RWPE2 (cell line): ENCODE data around the gene NMS.

ENCODE experiments used
- ATAC-seq: fragments of 200-7000 bp; cut with Tn5 transposase; 3 replicates; pipeline ENCODE4 v1.9.1; 2021; ENCODE audit warnings: low read depth
- DNase-seq: peaks from one replicate; pipeline ENCODE4 v3.0.0-alpha.2; 2020; ENCODE audit warnings: low spot score
- H3K27ac ChIP-seq: fragments of 450-650 bp; 2 replicates; pipeline ENCODE4 v1.5.1; 2017; ENCODE audit warnings: mild to moderate bottlenecking; ENCODE audit not compliant: poor library complexity, severe bottlenecking
- H3K27me3 ChIP-seq: fragments of 250-450 bp; sonication (Bioruptor Pico); 2 replicates; pipeline ENCODE4 v1.5.1; 2021; ENCODE audit warnings: mild to moderate bottlenecking, moderate library complexity; ENCODE audit not compliant: insufficient read depth, poor library complexity, severe bottlenecking
- H3K36me3 ChIP-seq: fragments of 250-450 bp; sonication (Bioruptor Pico); 2 replicates; pipeline ENCODE4 v1.5.1; 2020; ENCODE audit warnings: low read depth, mild to moderate bottlenecking, moderate library complexity
- H3K4me1 ChIP-seq: fragments of 250-450 bp; sonication (Bioruptor Pico); 2 replicates; pipeline ENCODE4 v1.5.1; 2021; ENCODE audit warnings: mild to moderate bottlenecking, moderate library complexity; ENCODE audit not compliant: insufficient read depth, poor library complexity, severe bottlenecking
- H3K4me3 ChIP-seq: fragments of 250-450 bp; sonication (Bioruptor Pico); 2 replicates; pipeline ENCODE4 v1.5.1; 2021; ENCODE audit warnings: mild to moderate bottlenecking, moderate library complexity; ENCODE audit not compliant: severe bottlenecking
- H3K9me3 ChIP-seq: fragments of 250-450 bp; sonication (Bioruptor Pico); 2 replicates; pipeline ENCODE4 v1.5.1; 2021; ENCODE audit warnings: mild to moderate bottlenecking, moderate library complexity; ENCODE audit not compliant: severe bottlenecking
- CTCF ChIP-seq: fragments of 450-650 bp; IDR thresholded peaks from one replicate; pipeline ENCODE4 v1.5.1; 2017; ENCODE audit warnings: mild to moderate bottlenecking, moderate library complexity; ENCODE audit not compliant: poor library complexity, severe bottlenecking

NMS gene

GRCh38 chr2:100482741-100483140, 12.5 kb downstream of the NMS start:
- Histone ChIP-seq H3K27me3 (peaks cover 7% of the 10 kb centered on the region), H3K27ac (no peak overlapping the region), H3K4me3 (no peak overlapping the region), H3K36me3 (no peaks in the 10 kb centered on the region), H3K9me3 (no peaks in the 10 kb centered on the region), H3K4me1 (no peaks in the 10 kb centered on the region)
- no peak for ATAC-seq
- DNase-seq, result no peak
- TF ChIP-seq CTCF, result no peak

DNA sequence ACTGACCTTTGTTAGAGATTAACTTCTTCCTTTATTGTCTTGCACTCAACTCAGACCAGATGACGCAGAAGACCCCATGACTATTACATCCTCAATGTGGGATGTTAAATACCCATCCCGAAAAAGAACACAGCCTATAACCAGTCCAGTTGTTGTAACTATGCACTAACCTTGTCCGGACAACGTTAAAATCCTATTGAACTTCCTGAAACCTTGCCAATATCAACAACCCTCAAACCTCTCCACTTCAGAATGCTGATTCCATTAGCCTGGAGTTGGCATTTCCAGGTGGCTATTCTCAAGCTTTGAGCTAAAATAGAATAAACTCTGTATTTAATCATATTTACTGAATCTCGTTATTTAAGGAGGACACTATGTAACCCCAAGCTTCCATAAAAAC, 13.6 kb downstream of the NMS start:
- H3K36me3 ChIP-seq, result no peaks in the 10 kb centered on the region
- DNase-seq, result no peak
- H3K4me3 ChIP-seq, result no peak overlapping the region
- no peak for ATAC-seq
- no peak for TF ChIP-seq CTCF
- H3K27me3 ChIP-seq, result peaks cover 7% of the 10 kb centered on the region
- no peaks in the 10 kb centered on the region for H3K9me3 ChIP-seq
- H3K27ac ChIP-seq, result no peak overlapping the region
- no peaks in the 10 kb centered on the region for H3K4me1 ChIP-seq

GRCh38 chr2:100484390-100484789, 14.1 kb downstream of the NMS start:
- no peaks in the 10 kb centered on the region for H3K9me3 ChIP-seq
- no peak overlapping the region for H3K4me3 ChIP-seq
- H3K4me1 ChIP-seq, result no peaks in the 10 kb centered on the region
- TF ChIP-seq CTCF, result no peak
- DNase-seq (no peak), ATAC-seq (no peak)
- no peaks in the 10 kb centered on the region for H3K36me3 ChIP-seq
- H3K27ac ChIP-seq, result no peak overlapping the region
- peaks cover 6% of the 10 kb centered on the region for H3K27me3 ChIP-seq

- Histone ChIP-seq H3K4me1 (no peaks in the 10 kb centered on the region), H3K36me3 (no peaks in the 10 kb centered on the region), H3K27me3 (peaks cover 4% of the 10 kb centered on the region), H3K4me3 (no peak overlapping the region), H3K9me3 (no peaks in the 10 kb centered on the region), H3K27ac (no peak overlapping the region)
- ATAC-seq (no peak), DNase-seq (no peak)
- no peak for TF ChIP-seq CTCF
Measured at GRCh38 chr2:100485396-100485795, 15.1 kb downstream of the NMS start.

- Histone ChIP-seq H3K4me1 (no peaks in the 10 kb centered on the region), H3K4me3 (no peak overlapping the region), H3K36me3 (no peaks in the 10 kb centered on the region), H3K27me3 (no peaks in the 10 kb centered on the region), H3K9me3 (no peaks in the 10 kb centered on the region), H3K27ac (no peak overlapping the region)
- no peak for TF ChIP-seq CTCF
- DNase-seq, result no peak
- no peak for ATAC-seq
Measured at GRCh38 chr2:100494712-100495111, 24.4 kb downstream of the NMS start.
